ENCODE data around the gene SCD.

DNA sequence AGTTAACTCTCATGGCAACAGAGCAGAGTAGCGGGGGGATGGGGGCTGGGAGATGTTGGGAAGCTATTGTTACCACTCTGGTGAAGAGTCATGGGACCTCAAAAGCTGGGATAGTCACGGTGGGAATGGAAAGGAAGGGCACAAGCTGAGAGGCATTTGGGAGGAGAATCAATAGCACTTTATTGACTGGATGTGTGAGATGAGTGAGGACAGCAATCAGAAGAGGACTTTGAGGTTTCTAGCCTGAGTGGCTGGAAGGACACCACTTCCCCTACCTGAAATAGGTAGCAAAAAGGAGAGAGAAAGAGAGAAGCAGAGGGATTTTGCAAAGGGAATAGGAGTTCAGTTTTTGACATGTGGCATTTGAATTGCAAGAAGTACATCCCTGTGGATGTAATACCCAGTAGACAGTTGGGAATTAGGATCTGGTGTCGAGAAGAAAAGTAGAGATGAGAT is 27.2 kb downstream of the SCD start:
- TF ChIP-seq, protein P1, sequence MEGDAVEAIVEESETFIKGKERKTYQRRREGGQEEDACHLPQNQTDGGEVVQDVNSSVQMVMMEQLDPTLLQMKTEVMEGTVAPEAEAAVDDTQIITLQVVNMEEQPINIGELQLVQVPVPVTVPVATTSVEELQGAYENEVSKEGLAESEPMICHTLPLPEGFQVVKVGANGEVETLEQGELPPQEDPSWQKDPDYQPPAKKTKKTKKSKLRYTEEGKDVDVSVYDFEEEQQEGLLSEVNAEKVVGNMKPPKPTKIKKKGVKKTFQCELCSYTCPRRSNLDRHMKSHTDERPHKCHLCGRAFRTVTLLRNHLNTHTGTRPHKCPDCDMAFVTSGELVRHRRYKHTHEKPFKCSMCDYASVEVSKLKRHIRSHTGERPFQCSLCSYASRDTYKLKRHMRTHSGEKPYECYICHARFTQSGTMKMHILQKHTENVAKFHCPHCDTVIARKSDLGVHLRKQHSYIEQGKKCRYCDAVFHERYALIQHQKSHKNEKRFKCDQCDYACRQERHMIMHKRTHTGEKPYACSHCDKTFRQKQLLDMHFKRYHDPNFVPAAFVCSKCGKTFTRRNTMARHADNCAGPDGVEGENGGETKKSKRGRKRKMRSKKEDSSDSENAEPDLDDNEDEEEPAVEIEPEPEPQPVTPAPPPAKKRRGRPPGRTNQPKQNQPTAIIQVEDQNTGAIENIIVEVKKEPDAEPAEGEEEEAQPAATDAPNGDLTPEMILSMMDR (IDR thresholded peaks at IDR 0.05; ENCODE audit: low read depth, low read length), result no peak
- TF ChIP-seq EZH2phosphoT487 (IDR thresholded peaks at IDR 0.05; ENCODE audit: low read depth), result no peak
